ENCODE data around the gene GRHL3. TPM values are rescaled to one million over a fixed set of nuclear protein-coding genes. Genes with fewer than 3 reads are reported as not detected.

The GRHL3 gene
- total RNA-seq, 3 donors from 2014 or later = 0.65 TPM; not detected in 2

DNA sequence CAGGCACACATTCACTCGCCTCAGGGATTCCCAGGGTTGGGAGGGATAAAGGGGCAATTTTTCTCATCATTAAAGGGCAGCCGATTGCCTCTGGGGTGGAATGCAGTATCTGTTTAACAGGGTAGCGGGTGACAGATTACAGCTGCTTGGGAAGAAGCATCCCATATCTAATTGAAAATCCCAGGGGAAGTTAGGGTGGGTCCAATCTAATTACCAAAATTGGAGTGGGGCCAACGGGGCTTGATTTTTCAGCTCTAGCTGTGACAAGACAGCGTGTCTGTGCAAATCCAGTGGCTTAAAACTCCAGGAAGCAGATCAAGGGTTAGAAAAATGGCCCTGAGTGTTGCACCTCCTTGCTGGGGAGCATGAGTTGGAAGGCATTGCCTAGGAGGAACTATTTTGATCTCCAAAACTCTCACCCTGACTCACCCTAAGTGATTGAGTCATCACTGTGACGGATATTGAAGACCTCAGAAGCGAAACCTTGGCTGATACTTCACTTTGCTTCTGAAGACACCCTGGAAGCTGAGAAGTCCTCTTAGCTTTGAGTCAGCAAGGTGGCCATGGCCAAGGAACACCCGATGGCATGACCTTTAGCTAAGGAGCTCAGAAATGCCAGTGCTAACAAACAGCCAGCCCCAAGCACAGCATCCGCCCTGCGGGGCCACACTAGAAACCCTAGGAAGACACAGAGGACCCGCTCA lies 46.0 kb downstream of the GRHL3 start:
- no peaks in the 10 kb centered on the region for H3K36me3 ChIP-seq (ENCODE audit: low read depth)
- H3K4me1 ChIP-seq (ENCODE audit: low read depth) = peaks cover 18% of the 10 kb centered on the region
- H3K4me3 ChIP-seq = no peak overlapping the region
- no peak for TF ChIP-seq CTCF (IDR thresholded peaks at IDR 0.05)
- peak in 1 of 3 donors; percentile 24 for DNase-seq
- intact Hi-C loops (cut with DNase I, micrococcal nuclease) = no loop called here
- H3K9me3 ChIP-seq = no peaks in the 10 kb centered on the region
- ATAC-seq = peak; percentile 71

DNA sequence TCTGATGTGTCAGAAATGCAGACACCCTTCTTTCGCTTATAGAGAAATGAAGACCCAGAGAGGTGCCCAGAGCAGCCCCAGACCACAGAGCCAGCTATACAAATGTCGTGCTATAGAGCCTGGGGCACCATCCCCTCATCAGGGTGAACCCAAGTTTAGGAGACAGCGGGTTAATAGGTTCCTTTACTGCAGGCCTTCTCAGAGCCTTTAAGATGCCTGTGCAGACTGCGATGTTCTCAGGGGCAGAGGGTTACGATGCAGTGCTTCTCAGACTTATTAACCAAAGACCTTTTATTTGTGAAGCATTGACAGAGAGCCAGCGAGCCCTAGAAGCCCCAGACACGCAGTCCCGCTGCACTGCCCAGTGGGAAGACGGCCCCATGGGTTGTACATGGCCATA lies 47.5 kb downstream of the GRHL3 start:
- Histone ChIP-seq H3K4me1 (ENCODE audit: low read depth) (peaks cover 18% of the 10 kb centered on the region), H3K4me3 (no peak overlapping the region), H3K36me3 (ENCODE audit: low read depth) (no peaks in the 10 kb centered on the region), H3K9me3 (no peaks in the 10 kb centered on the region)
- intact Hi-C loops (cut with DNase I, micrococcal nuclease) = no loop called here
- no peak for TF ChIP-seq CTCF (IDR thresholded peaks at IDR 0.05)
- DNase-seq (no peak), ATAC-seq (no peak)

DNA sequence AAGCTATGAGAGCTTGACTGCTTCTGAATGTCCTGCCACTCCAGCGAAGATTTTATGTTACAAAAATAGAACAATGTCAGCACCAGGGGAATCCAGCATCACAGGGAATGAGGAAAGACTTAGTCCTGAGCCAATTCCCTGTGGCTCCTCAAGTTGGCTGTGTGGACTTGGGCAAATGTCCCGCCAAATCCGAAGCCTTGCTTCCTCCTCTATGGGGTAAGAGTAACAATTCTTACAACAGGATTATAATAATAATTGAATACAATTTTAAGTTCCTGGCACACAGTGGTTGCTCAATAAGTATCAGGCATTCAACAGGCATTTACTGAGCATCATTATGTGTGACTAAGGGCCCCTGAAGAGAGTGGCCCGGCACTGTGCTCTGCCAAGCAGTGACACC lies 50.0 kb downstream of the GRHL3 start:
- no peak for TF ChIP-seq CTCF (IDR thresholded peaks at IDR 0.05)
- Histone ChIP-seq H3K4me1 (ENCODE audit: low read depth) (peaks cover 16% of the 10 kb centered on the region), H3K36me3 (ENCODE audit: low read depth) (no peaks in the 10 kb centered on the region), H3K9me3 (no peaks in the 10 kb centered on the region), H3K4me3 (no peak overlapping the region)
- ATAC-seq (no peak), DNase-seq (no peak)
- intact Hi-C loops (cut with DNase I, micrococcal nuclease) = no loop called here

DNA sequence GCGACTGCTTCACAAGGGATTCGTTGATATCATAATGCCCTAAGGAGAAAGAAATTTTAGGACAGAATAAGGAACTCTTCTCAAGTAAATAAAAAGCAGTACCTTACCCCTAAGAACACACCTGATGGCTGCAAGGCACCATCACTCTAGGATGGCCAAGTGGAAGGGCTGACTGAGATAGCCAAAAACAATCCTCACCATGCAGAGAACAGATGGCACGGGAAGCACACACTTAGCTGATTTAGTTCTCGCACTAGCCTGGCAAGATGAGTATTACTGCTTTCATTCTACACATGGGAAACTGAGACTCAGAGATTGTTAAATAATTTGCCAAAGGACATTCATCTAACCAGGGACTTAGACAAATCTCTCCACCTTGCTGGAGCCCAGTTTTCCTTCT lies 50.6 kb downstream of the GRHL3 start:
- ATAC-seq (no peak), DNase-seq (no peak)
- peaks cover 13% of the 10 kb centered on the region for H3K4me1 ChIP-seq (ENCODE audit: low read depth)
- H3K9me3 ChIP-seq = no peaks in the 10 kb centered on the region
- H3K36me3 ChIP-seq (ENCODE audit: low read depth) = no peaks in the 10 kb centered on the region
- intact Hi-C loops (cut with DNase I, micrococcal nuclease) = no loop called here
- H3K4me3 ChIP-seq = no peak overlapping the region
- TF ChIP-seq CTCF (IDR thresholded peaks at IDR 0.05) = no peak

DNA sequence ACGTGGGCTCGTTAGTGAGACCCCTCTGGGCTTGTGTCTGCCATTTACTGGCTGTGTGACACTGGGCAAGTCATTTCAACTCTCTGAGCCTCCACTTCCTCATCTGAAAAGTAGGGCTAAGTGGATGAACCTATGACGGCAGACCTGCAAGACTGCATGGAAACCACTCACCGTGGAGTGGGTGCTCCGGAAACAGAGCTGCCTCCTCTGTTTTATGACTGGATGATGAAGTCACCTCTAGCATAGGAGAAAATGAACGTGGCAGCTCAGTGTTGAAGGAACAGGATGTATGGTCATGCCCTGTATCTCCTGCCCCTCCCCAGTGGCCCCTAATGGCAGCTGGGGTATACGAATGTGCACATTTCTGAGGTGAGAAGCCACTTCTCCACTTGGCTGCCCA lies 53.9 kb downstream of the GRHL3 start:
- no peak for TF ChIP-seq CTCF (IDR thresholded peaks at IDR 0.05)
- no peak for DNase-seq
- H3K36me3 ChIP-seq (ENCODE audit: low read depth) = no peaks in the 10 kb centered on the region
- intact Hi-C loops (cut with DNase I, micrococcal nuclease) = no loop called here
- ATAC-seq = peak; percentile 60
- H3K9me3 ChIP-seq = no peaks in the 10 kb centered on the region
- H3K4me1 ChIP-seq (ENCODE audit: low read depth) = no peaks in the 10 kb centered on the region
- no peak overlapping the region for H3K4me3 ChIP-seq

GRCh38 chr1:24373710-24374109 lies 54.6 kb downstream of the GRHL3 start:
- DNase-seq (no peak), ATAC-seq (no peak)
- H3K9me3 ChIP-seq = no peaks in the 10 kb centered on the region
- H3K4me1 ChIP-seq (ENCODE audit: low read depth) = no peaks in the 10 kb centered on the region
- TF ChIP-seq CTCF (IDR thresholded peaks at IDR 0.05) = no peak
- no peaks in the 10 kb centered on the region for H3K36me3 ChIP-seq (ENCODE audit: low read depth)
- intact Hi-C loops (cut with DNase I, micrococcal nuclease) = no loop called here
- H3K4me3 ChIP-seq = no peak overlapping the region

All from mucosa of descending colon (tissue), 3 donors.